ENCODE data around the gene KIF26B.

DNA sequence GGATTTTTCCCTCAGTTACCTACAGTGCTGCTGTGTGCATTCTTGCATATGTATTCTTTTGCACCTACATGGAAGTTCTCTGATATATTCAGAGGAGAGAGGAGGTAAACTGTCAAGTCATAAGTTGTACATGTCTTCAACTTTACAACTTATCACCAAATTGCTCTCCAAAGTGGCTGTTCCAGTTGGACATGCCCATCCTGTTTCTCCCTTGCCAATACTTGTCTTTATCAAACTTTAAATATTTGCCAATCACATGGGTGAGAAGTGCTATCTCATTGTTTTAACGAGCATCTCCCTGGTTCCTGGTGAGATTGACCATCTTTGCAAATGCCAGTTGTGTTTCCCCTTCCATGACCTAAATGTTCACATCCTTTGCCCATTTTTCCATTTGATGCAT, 88.2 kb downstream of the KIF26B start:
- TF ChIP-seq, protein P1, sequence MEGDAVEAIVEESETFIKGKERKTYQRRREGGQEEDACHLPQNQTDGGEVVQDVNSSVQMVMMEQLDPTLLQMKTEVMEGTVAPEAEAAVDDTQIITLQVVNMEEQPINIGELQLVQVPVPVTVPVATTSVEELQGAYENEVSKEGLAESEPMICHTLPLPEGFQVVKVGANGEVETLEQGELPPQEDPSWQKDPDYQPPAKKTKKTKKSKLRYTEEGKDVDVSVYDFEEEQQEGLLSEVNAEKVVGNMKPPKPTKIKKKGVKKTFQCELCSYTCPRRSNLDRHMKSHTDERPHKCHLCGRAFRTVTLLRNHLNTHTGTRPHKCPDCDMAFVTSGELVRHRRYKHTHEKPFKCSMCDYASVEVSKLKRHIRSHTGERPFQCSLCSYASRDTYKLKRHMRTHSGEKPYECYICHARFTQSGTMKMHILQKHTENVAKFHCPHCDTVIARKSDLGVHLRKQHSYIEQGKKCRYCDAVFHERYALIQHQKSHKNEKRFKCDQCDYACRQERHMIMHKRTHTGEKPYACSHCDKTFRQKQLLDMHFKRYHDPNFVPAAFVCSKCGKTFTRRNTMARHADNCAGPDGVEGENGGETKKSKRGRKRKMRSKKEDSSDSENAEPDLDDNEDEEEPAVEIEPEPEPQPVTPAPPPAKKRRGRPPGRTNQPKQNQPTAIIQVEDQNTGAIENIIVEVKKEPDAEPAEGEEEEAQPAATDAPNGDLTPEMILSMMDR (IDR thresholded peaks at IDR 0.05), result no peak
- TF ChIP-seq POLR2AphosphoS5 (IDR thresholded peaks at IDR 0.05), result no peak
- TF ChIP-seq POLR2A (IDR thresholded peaks at IDR 0.05), result no peak

Data from suprapubic skin (tissue), 4 donors.